Loucy (cell line): ENCODE measurements around the gene CST9.

Experiments
- H2AFZ ChIP-seq: fragments of 200-600 bp; sonication (generic); 2 replicates; pipeline ENCODE4 v1.6.0; 2016; ENCODE audit warnings: antibody characterized with exemption, mild to moderate bottlenecking, low read length, moderate library complexity
- H3F3A ChIP-seq: fragments of 200-600 bp; 2 replicates; pipeline ENCODE4 v1.6.0; 2016; ENCODE audit warnings: antibody characterized with exemption, low read depth, mild to moderate bottlenecking
- H3K27me3 ChIP-seq: fragments of 200-600 bp; sonication (generic); 2 replicates; pipeline ENCODE4 v1.6.1; 2014; ENCODE audit warnings: low read length, mild to moderate bottlenecking; ENCODE audit not compliant: insufficient read depth, poor library complexity, severe bottlenecking
- H3K36me3 ChIP-seq: fragments of 200-600 bp; sonication (generic); 2 replicates; pipeline ENCODE4 v1.6.1; 2016; ENCODE audit warnings: low read length; ENCODE audit not compliant: insufficient read depth
- H3K4me1 ChIP-seq: fragments of 200-600 bp; sonication (generic); 2 replicates; pipeline ENCODE4 v1.5.1; 2014; ENCODE audit warnings: low read length, mild to moderate bottlenecking; ENCODE audit not compliant: insufficient read depth, poor library complexity, severe bottlenecking
- H3K4me2 ChIP-seq: fragments of 200-600 bp; sonication (generic); 2 replicates; pipeline ENCODE4 v1.6.0; 2014; ENCODE audit warnings: antibody characterized with exemption, low read length, low read depth, mild to moderate bottlenecking; ENCODE audit not compliant: poor library complexity, severe bottlenecking
- H3K4me3 ChIP-seq: fragments of 200-600 bp; sonication (generic); 2 replicates; pipeline ENCODE4 v1.5.1; 2014; ENCODE audit warnings: low read length, mild to moderate bottlenecking, mixed read lengths; ENCODE audit not compliant: poor library complexity, severe bottlenecking
- H3K79me2 ChIP-seq: fragments of 200-600 bp; sonication (generic); 2 replicates; pipeline ENCODE4 v1.6.1; 2014; ENCODE audit warnings: low read length; ENCODE audit not compliant: insufficient read depth
- H3K9ac ChIP-seq: fragments of 200-600 bp; sonication (generic); 2 replicates; pipeline ENCODE4 v1.6.0; 2014; ENCODE audit warnings: mild to moderate bottlenecking, low read depth, low read length, moderate library complexity; ENCODE audit not compliant: poor library complexity, severe bottlenecking
- H3K9me2 ChIP-seq: fragments of 200-600 bp; sonication (generic); replicated peaks from 2 replicates; pipeline ENCODE4 v1.6.1; 2016; ENCODE audit warnings: low read depth, low read length, mixed read lengths
- H3K9me3 ChIP-seq: fragments of 200-600 bp; sonication (generic); 2 replicates; pipeline ENCODE4 v1.6.1; 2014; ENCODE audit warnings: mild to moderate bottlenecking, antibody characterized with exemption, low read length, low read depth; ENCODE audit not compliant: insufficient read depth
- H4K20me1 ChIP-seq: fragments of 200-600 bp; sonication (generic); 2 replicates; pipeline ENCODE4 v1.6.0; 2014; ENCODE audit warnings: antibody characterized with exemption, low read length, mild to moderate bottlenecking; ENCODE audit not compliant: insufficient read depth, poor library complexity, severe bottlenecking
- CTCF ChIP-seq: fragments of 200-600 bp; sonication (generic); conservative IDR thresholded peaks from 2 replicates; pipeline ENCODE4 v1.5.1; 2014; ENCODE audit warnings: mild to moderate bottlenecking, antibody characterized with exemption, low read length
- EZH2phosphoT487 ChIP-seq: fragments of 200-600 bp; IDR thresholded peaks from 2 replicates; pipeline ENCODE4 v1.6.1; 2018; ENCODE audit warnings: antibody characterized with exemption, mild to moderate bottlenecking, moderate library complexity, borderline replicate concordance

CST9 gene

GRCh38 chr20:23609486-23610109 lies 3.9 kb upstream of the CST9 start:
- TF ChIP-seq CTCF (no peak), EZH2phosphoT487 (no peak)
- no peaks in the 10 kb centered on the region for H3K9me3 ChIP-seq
- H3K4me2 ChIP-seq: no peak overlapping the region

GRCh38 chr20:23608251-23608846 lies 2.6 kb upstream of the CST9 start:
- Histone ChIP-seq H3K79me2 (no peaks in the 10 kb centered on the region), H3K27me3 (no peaks in the 10 kb centered on the region), H3K9me2 (no peaks in the 10 kb centered on the region), H3K4me3 (no peak overlapping the region), H3K9ac (no peak overlapping the region), H3K36me3 (no peaks in the 10 kb centered on the region), H3K4me1 (peaks cover 3% of the 10 kb centered on the region), H3K9me3 (no peaks in the 10 kb centered on the region), H4K20me1 (no peaks in the 10 kb centered on the region), H3F3A (no peaks in the 10 kb centered on the region), H3K4me2 (no peak overlapping the region), H2AFZ (no peak overlapping the region)
- no peak for TF ChIP-seq CTCF
- TF ChIP-seq EZH2phosphoT487: no peak

More at GRCh38 chr20:23609486-23610109, 3.9 kb upstream of the CST9 start:
- Histone ChIP-seq H3K9ac (no peak overlapping the region), H3K4me1 (peaks cover 3% of the 10 kb centered on the region), H3K36me3 (no peaks in the 10 kb centered on the region), H3K27me3 (no peaks in the 10 kb centered on the region), H3K4me3 (no peak overlapping the region), H3F3A (no peaks in the 10 kb centered on the region), H3K79me2 (no peaks in the 10 kb centered on the region), H4K20me1 (no peaks in the 10 kb centered on the region), H3K9me2 (no peaks in the 10 kb centered on the region), H2AFZ (no peak overlapping the region)

- H3F3A ChIP-seq: no peaks in the 10 kb centered on the region
- TF ChIP-seq CTCF (no peak), EZH2phosphoT487 (no peak)
- H3K4me1 ChIP-seq: peaks cover 3% of the 10 kb centered on the region
- no peaks in the 10 kb centered on the region for H4K20me1 ChIP-seq
- H3K4me2 ChIP-seq: no peak overlapping the region
- no peaks in the 10 kb centered on the region for H3K9me2 ChIP-seq
- H3K36me3 ChIP-seq: no peaks in the 10 kb centered on the region
- H2AFZ ChIP-seq: no peak overlapping the region
- H3K79me2 ChIP-seq: no peaks in the 10 kb centered on the region
- H3K9ac ChIP-seq: no peak overlapping the region
- no peak overlapping the region for H3K4me3 ChIP-seq
- H3K27me3 ChIP-seq: no peaks in the 10 kb centered on the region
- no peaks in the 10 kb centered on the region for H3K9me3 ChIP-seq
Observed at GRCh38 chr20:23607497-23608245, 2.0 kb upstream of the CST9 start.
